Hindlimb muscle (tissue), 1 donor: Measurements from ENCODE around the gene ZNF688. TPM values are rescaled to one million over a fixed set of nuclear protein-coding genes. Genes with fewer than 3 reads are reported as not detected.

Experiments used
- polyA plus RNA-seq: library from polyadenylated mRNA; unstranded; fragments of 120-200 nt; gene quantifications from one replicate; pipeline ENCODE4 v1.2.1, GENCODE V29; 2013; ENCODE audit not compliant: insufficient read length

ZNF688 gene
- polyA plus RNA-seq, 1 donor: 9.7 TPM

Other genes with a start within 250 kb of the ZNF688 start
- 34.3 TPM for gene CD2BP2, start 216.4 kb downstream of the ZNF688 start, polyA plus RNA-seq
- gene TBC1D10B, start 201.2 kb downstream of the ZNF688 start, polyA plus RNA-seq: 40.8 TPM
- gene MYL11, start 196.9 kb downstream of the ZNF688 start, polyA plus RNA-seq: 9,565 TPM
- gene SEPTIN1, start 189.2 kb downstream of the ZNF688 start, polyA plus RNA-seq: 3.2 TPM
- 7.0 TPM for gene ZNF48, start 176.3 kb downstream of the ZNF688 start, polyA plus RNA-seq
- 6.0 TPM for gene ZNF771, start 164.1 kb downstream of the ZNF688 start, polyA plus RNA-seq
- 28.4 TPM for gene DCTPP1, start 141.7 kb downstream of the ZNF688 start, polyA plus RNA-seq
- 13.0 TPM for gene SEPHS2, start 125.8 kb downstream of the ZNF688 start, polyA plus RNA-seq
- 4.1 TPM for gene ITGAL, start 99.0 kb downstream of the ZNF688 start, polyA plus RNA-seq
- gene ZNF768, start 45.1 kb downstream of the ZNF688 start, polyA plus RNA-seq: 31.0 TPM
- 7.0 TPM for gene ZNF747, start 36.9 kb downstream of the ZNF688 start, polyA plus RNA-seq
- gene ZNF764, start 13.3 kb downstream of the ZNF688 start, polyA plus RNA-seq: 9.6 TPM
- 12.9 TPM for gene ZNF785, start 14.0 kb upstream of the ZNF688 start, polyA plus RNA-seq
- gene ZNF689, start 38.7 kb upstream of the ZNF688 start, polyA plus RNA-seq: 7.2 TPM
- 19.8 TPM for gene PRR14, start 79.2 kb upstream of the ZNF688 start, polyA plus RNA-seq
- 40.6 TPM for gene FBRS, start 86.7 kb upstream of the ZNF688 start, polyA plus RNA-seq
- 36.1 TPM for gene SRCAP, start 127.5 kb upstream of the ZNF688 start, polyA plus RNA-seq
- 13.6 TPM for gene PHKG2, start 176.7 kb upstream of the ZNF688 start, polyA plus RNA-seq
- 2.6 TPM for gene CFAP119, start 190.3 kb upstream of the ZNF688 start, polyA plus RNA-seq
- gene RNF40, start 190.6 kb upstream of the ZNF688 start, polyA plus RNA-seq: 52.3 TPM
- 14.3 TPM for gene ZNF629, start 215.5 kb upstream of the ZNF688 start, polyA plus RNA-seq